ENCODE data around the gene BMP7.

DNA sequence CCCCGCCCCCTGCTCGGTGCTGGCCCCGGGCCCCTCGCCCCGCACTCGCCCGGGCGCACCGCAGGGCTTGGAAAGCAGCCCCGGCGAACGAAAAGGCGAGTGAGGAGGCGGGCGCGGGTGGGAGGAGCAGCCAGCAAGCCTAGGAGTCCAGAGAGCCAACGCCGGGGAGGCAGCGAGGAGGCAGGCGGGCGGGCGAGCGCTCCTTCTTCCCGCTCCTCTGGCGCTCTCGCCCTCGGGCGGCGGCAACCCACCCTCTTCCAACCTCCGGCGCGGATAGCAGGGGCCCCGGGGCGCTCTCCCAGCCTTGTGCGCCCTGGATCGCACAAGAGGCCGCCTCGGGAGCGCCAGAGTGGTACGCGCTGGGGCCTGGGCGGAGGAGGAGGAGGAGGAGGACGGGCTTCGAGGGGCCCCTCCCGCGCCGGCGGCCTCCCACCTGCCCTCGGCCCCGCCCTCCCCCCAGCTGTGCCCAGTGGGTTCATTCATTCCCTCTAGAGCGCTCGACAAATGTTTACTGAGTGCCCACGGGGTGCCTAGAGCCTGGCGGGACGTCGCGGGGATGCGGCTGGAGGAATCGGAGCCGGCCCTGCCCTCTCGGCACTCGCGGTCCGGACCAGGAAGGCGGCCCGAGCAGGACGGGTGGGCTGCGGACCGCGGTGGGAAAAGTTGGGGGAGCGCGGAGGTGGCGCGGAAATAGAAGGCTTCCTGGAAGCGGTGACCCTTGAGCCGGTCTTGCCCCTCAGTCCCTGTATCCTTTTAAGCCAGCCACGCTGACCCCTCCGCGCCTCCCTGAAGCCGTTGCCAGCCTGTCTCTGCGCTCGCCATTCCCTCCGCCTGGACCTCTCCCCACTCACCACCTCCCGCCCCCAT lies at the start of gene BMP7:
- no peak for TF ChIP-seq POLR2A (IDR thresholded peaks at IDR 0.05; ENCODE audit: low read depth, low read length)
- TF ChIP-seq POLR2AphosphoS5 (IDR thresholded peaks at IDR 0.05; ENCODE audit: low read depth, low read length) = no peak

Data from GM12891 (cell line).